ENCODE data around the gene SEC14L1. TPM values are rescaled to one million over a fixed set of nuclear protein-coding genes. Genes with fewer than 3 reads are reported as not detected.
A peak's percentile ranks its signal among the peaks of the same experiment; 100 is the strongest.
"Not testable (repeated sequence)": the region's sequence is repeated elsewhere in the genome, so short reads cannot be mapped to it uniquely, and the experiment has no call there.

SEC14L1 gene
- total RNA-seq, 1 donor from 2014 or later: 144 TPM

DNA sequence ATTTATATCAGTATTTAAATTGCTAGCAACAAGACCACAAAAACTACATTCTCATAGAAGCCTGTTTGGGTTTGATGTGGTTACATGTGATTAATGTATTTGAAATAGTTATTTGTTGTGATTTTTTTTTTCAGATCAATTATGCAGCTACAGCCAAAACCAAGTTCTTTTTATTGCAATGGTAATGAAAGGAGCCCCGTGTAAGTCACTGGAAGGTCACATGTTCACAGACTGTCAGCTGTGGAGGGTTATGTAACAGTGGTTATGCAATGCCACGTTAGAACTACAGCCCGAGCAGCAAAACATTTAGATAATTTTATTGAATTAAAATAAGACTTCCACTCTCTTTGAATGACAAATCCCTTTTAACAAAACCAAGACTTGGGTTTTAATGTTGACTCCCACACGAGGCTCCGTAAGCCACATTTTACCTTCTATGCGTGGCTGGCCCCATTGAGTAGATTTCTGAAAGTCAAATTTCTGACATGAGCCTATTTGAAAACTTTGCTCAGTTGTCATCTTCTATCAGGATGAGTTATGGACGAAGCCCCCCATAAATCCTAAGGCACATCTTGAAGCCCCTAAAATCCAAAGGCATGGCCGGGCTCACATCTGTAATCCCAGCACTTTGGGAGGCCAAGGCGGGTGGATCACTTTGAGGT is 41.8 kb upstream of the SEC14L1 start:
- Histone ChIP-seq H3K27ac (peak overlapping the region; percentile 70), H3K9me3 (no peaks in the 10 kb centered on the region), H3K27me3 (no peaks in the 10 kb centered on the region), H3K4me3 (no peak overlapping the region), H3K4me1 (peaks cover 39% of the 10 kb centered on the region), H3K36me3 (peaks cover 18% of the 10 kb centered on the region)
- intact Hi-C loops (cut with DNase I): loop anchor here (10.0 kb wide), 2 partner anchors 46 to 116 kb away; partner anchors contain the start of gene SEC14L1
- DNase-seq (no peak), ATAC-seq (peak; percentile 70)
- TF ChIP-seq, protein P1, sequence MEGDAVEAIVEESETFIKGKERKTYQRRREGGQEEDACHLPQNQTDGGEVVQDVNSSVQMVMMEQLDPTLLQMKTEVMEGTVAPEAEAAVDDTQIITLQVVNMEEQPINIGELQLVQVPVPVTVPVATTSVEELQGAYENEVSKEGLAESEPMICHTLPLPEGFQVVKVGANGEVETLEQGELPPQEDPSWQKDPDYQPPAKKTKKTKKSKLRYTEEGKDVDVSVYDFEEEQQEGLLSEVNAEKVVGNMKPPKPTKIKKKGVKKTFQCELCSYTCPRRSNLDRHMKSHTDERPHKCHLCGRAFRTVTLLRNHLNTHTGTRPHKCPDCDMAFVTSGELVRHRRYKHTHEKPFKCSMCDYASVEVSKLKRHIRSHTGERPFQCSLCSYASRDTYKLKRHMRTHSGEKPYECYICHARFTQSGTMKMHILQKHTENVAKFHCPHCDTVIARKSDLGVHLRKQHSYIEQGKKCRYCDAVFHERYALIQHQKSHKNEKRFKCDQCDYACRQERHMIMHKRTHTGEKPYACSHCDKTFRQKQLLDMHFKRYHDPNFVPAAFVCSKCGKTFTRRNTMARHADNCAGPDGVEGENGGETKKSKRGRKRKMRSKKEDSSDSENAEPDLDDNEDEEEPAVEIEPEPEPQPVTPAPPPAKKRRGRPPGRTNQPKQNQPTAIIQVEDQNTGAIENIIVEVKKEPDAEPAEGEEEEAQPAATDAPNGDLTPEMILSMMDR (IDR thresholded peaks at IDR 0.05): no peak

DNA sequence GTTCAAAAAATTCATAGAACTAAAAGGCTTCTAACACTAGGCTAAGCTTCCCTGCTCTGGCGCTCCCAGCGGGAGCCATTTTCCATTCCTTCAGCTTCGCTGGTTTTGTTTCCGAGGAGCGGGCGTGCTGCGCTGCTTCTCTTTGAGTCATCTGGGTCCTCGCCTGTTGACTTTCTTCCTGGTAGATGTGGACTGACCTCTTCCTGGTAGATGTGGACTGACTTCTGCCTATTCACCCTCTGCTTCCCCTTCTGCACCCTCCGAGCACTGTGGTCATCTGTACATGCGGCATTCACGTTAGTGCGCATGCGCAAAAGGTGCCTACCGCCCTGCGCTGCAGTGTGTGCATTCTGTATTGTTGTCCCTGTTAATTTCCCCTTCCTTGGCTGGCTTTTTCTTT is 40.8 kb upstream of the SEC14L1 start:
- Histone ChIP-seq H3K4me1 (peaks cover 39% of the 10 kb centered on the region), H3K4me3 (no peak overlapping the region), H3K9me3 (no peaks in the 10 kb centered on the region), H3K27me3 (no peaks in the 10 kb centered on the region), H3K27ac (peak overlapping the region; percentile 70), H3K36me3 (peaks cover 8% of the 10 kb centered on the region)
- intact Hi-C loops (cut with DNase I): loop anchor here (10.0 kb wide), 2 partner anchors 45 to 115 kb away; partner anchors contain the start of gene SEC14L1
- DNase-seq (peak; percentile 88), ATAC-seq (peak; percentile 92)
- TF ChIP-seq, protein P1 (IDR thresholded peaks at IDR 0.05): no peak

DNA sequence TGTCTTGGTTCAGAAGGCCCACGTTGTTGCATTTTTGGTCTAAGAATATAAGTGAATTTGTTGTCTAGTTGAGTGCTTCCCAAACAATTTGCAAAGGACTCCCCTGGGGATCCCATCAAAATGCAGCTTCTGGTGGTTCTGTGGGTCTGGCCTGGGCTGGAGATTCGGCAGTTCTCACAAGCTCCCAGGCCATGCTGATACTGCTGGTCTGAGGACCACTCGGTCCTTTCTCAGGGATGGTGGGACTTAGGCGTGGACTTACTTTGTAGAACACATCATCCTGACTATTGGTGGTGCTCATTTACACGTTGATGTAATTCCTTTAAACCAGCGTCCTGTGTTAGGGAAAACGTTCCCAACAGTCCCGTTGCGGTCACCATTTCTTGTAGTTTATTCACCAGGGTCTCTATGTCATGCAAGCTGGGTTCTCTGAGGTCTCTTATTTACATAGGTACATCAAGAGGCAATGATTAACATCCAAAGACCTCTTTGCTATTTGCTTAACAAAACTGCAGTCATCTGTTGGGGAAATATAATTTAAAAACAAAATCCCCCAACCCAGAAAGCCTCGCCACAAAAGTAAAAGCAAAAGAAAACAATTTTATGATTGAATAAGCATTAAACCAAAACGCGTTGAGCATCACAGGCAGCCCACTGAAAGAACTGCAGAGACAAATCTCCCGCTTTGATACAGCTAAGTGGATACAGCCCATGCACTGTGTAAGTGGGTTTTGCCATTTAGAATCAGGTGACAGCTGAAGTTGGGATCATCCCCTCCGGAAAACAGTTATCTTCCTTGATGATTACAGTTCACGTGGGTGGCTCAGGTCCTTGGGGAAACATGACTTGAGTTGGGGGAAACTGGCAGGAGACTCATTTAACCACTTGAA is 39.0 kb upstream of the SEC14L1 start:
- Histone ChIP-seq H3K27me3 (no peaks in the 10 kb centered on the region), H3K4me3 (no peak overlapping the region), H3K36me3 (no peaks in the 10 kb centered on the region), H3K9me3 (no peaks in the 10 kb centered on the region), H3K4me1 (peaks cover 33% of the 10 kb centered on the region), H3K27ac (no peak overlapping the region)
- ATAC-seq: no peak
- intact Hi-C loops (cut with DNase I): no loop called here
- TF ChIP-seq, protein P1 (IDR thresholded peaks at IDR 0.05): no peak
- no peak for DNase-seq

DNA sequence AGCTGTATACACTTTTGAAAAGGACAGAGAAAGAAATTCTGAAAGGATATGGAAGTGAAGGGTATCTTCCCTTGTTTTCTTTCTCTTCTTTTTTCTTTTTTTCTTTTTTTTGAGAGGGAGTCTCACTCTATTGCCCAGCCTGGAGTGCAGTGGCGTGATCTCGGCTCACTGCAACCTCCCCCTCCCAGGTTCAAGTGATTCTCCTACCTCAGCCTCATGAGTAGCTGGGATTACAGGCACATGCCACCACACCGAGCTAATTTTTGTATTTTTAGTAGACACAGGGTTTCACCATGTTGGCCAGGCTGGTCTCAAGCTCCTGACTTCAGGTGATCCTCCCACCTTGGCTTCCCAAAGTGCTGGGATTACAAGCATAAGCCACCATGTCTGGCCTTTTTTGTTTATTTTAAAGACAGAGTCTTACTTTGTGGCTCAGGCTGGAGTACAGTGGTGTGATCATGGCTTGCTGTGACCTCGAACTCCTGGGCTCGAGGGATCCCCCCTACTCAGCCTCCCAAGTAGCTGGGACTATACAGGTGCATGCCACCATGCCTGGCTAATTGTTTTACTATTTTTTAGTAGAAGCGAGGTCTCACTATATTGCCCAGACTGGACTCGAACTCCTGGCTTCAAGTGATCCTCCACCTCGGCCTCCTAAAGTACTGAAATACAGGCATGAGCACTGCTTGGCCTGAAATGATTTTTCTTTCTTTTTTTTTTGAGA is 38.2 kb upstream of the SEC14L1 start:
- H3K9me3 ChIP-seq; ATAC-seq; H3K4me3 ChIP-seq; H3K27ac ChIP-seq; H3K27me3 ChIP-seq; DNase-seq; intact Hi-C loops (cut with DNase I); H3K36me3 ChIP-seq: not testable (repeated sequence)
- H3K4me1 ChIP-seq: peaks cover 25% of the 10 kb centered on the region

DNA sequence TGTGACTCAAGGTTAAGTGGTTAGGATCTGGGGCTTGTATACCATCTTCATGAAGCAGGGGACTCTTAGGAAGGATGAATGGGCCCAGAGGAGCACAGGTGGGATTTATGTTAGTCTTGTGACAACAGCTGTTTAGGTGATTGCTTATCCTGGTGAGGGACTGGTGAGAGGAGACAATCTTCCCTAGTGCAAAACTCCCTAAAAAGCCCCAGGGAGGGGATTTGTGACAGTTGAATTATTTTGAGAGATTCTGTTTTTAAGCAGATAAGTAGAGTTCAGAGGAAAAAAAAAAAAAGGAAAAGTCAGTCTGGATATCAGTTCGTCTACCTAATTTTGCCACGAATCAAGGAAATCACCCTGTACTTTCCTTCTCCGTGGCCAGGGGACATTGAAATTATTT is 35.1 kb upstream of the SEC14L1 start:
- H3K36me3 ChIP-seq: no peaks in the 10 kb centered on the region
- intact Hi-C loops (cut with DNase I): no loop called here
- no peak overlapping the region for H3K4me3 ChIP-seq
- peaks cover 18% of the 10 kb centered on the region for H3K4me1 ChIP-seq
- H3K9me3 ChIP-seq: no peaks in the 10 kb centered on the region
- TF ChIP-seq, protein P1 (IDR thresholded peaks at IDR 0.05): no peak
- DNase-seq: no peak
- no peak overlapping the region for H3K27ac ChIP-seq
- ATAC-seq: no peak
- no peaks in the 10 kb centered on the region for H3K27me3 ChIP-seq

Data from upper lobe of right lung (tissue), 1 donor.